Rectal smooth muscle tissue (tissue), 1 donor: ENCODE results near the gene NCLN.

ENCODE experiments used
- H3K27ac ChIP-seq: one replicate; pipeline ENCODE4 v1.7.0; 2013; ENCODE audit warnings: low read depth, low read length, inconsistent platforms
- H3K27me3 ChIP-seq: one replicate; pipeline ENCODE4 v1.7.0; 2013; ENCODE audit warnings: low read length; ENCODE audit not compliant: control insufficient read depth, insufficient read depth
- H3K36me3 ChIP-seq: one replicate; pipeline ENCODE4 v1.7.0; 2013; ENCODE audit warnings: low read length; ENCODE audit not compliant: control insufficient read depth, insufficient read depth
- H3K4me1 ChIP-seq: one replicate; pipeline ENCODE4 v1.7.0; 2013; ENCODE audit warnings: low read length; ENCODE audit not compliant: control insufficient read depth, insufficient read depth
- H3K4me3 ChIP-seq: one replicate; pipeline ENCODE4 v1.7.0; 2013; ENCODE audit warnings: low read length
- H3K9ac ChIP-seq: one replicate; pipeline ENCODE4 v1.7.0; 2013; ENCODE audit warnings: low read length

NCLN gene

GRCh38 chr19:3185461-3186159, at the start of gene NCLN:
Gene NCLN (plus strand): TSS chr19:3185930. CDS start chr19:3186031, 101 bp downstream.
- Histone ChIP-seq H3K27ac (peak within 1 kb of the TSS; percentile 84), H3K4me1 (peaks cover 7% of the 10 kb centered on the region)

GRCh38 chr19:3135961-3136683, 49.6 kb upstream of the NCLN start, which contains the start of gene GNA15:
Gene GNA15 (plus strand): TSS chr19:3136033. CDS start chr19:3136451, 418 bp downstream.
- H3K27ac ChIP-seq = no peak within 1 kb of the TSS

More at GRCh38 chr19:3185461-3186159, at the start of gene NCLN:
- peak within 1 kb of the TSS; percentile 57 for H3K9ac ChIP-seq
- peak within 1 kb of the TSS; percentile 83 for H3K4me3 ChIP-seq
- H3K27me3 ChIP-seq = no peaks in the 10 kb centered on the region
- H3K36me3 ChIP-seq = no peaks in the 10 kb centered on the region

GRCh38 chr19:3136684-3137055, 49.1 kb upstream of the NCLN start:
- no peak overlapping the region for H3K27ac ChIP-seq
- H3K4me1 ChIP-seq = no peaks in the 10 kb centered on the region
- no peaks in the 10 kb centered on the region for H3K27me3 ChIP-seq
- H3K9ac ChIP-seq = no peak overlapping the region
- peak overlapping the region; percentile 33 for H3K4me3 ChIP-seq
- no peaks in the 10 kb centered on the region for H3K36me3 ChIP-seq

More at GRCh38 chr19:3135961-3136683, 49.6 kb upstream of the NCLN start, which contains the start of gene GNA15:
- Histone ChIP-seq H3K27me3 (no peaks in the 10 kb centered on the region), H3K36me3 (no peaks in the 10 kb centered on the region), H3K9ac (no peak within 1 kb of the TSS), H3K4me1 (no peaks in the 10 kb centered on the region), H3K4me3 (peak within 1 kb of the TSS; percentile 33)

GRCh38 chr19:3137119-3137518, 48.6 kb upstream of the NCLN start:
- no peak overlapping the region for H3K9ac ChIP-seq
- no peaks in the 10 kb centered on the region for H3K4me1 ChIP-seq
- H3K4me3 ChIP-seq = no peak overlapping the region
- H3K27me3 ChIP-seq = no peaks in the 10 kb centered on the region
- no peaks in the 10 kb centered on the region for H3K36me3 ChIP-seq
- H3K27ac ChIP-seq = no peak overlapping the region

GRCh38 chr19:3138268-3138667, 47.5 kb upstream of the NCLN start:
- H3K27ac ChIP-seq = no peak overlapping the region
- H3K27me3 ChIP-seq = no peaks in the 10 kb centered on the region
- no peak overlapping the region for H3K9ac ChIP-seq
- no peaks in the 10 kb centered on the region for H3K36me3 ChIP-seq
- no peaks in the 10 kb centered on the region for H3K4me1 ChIP-seq
- no peak overlapping the region for H3K4me3 ChIP-seq

GRCh38 chr19:3140667-3141038, 45.1 kb upstream of the NCLN start:
- no peak overlapping the region for H3K27ac ChIP-seq
- no peak overlapping the region for H3K9ac ChIP-seq
- no peaks in the 10 kb centered on the region for H3K27me3 ChIP-seq
- no peak overlapping the region for H3K4me3 ChIP-seq
- H3K4me1 ChIP-seq = no peaks in the 10 kb centered on the region
- H3K36me3 ChIP-seq = no peaks in the 10 kb centered on the region

GRCh38 chr19:3142292-3142670, 43.4 kb upstream of the NCLN start:
- H3K27ac ChIP-seq = no peak overlapping the region
- no peak overlapping the region for H3K4me3 ChIP-seq
- no peak overlapping the region for H3K9ac ChIP-seq
- H3K27me3 ChIP-seq = no peaks in the 10 kb centered on the region
- H3K36me3 ChIP-seq = no peaks in the 10 kb centered on the region
- no peaks in the 10 kb centered on the region for H3K4me1 ChIP-seq

- no peak overlapping the region for H3K27ac ChIP-seq
- H3K4me1 ChIP-seq = no peaks in the 10 kb centered on the region
- no peak overlapping the region for H3K9ac ChIP-seq
- H3K27me3 ChIP-seq = no peaks in the 10 kb centered on the region
- H3K4me3 ChIP-seq = no peak overlapping the region
- H3K36me3 ChIP-seq = no peaks in the 10 kb centered on the region
Observed at GRCh38 chr19:3142781-3143337, 42.9 kb upstream of the NCLN start.

- no peaks in the 10 kb centered on the region for H3K36me3 ChIP-seq
- no peak overlapping the region for H3K27ac ChIP-seq
- no peak overlapping the region for H3K9ac ChIP-seq
- no peak overlapping the region for H3K4me3 ChIP-seq
- no peaks in the 10 kb centered on the region for H3K27me3 ChIP-seq
- H3K4me1 ChIP-seq = no peaks in the 10 kb centered on the region
Observed at GRCh38 chr19:3145909-3146676, 39.6 kb upstream of the NCLN start.

- Histone ChIP-seq H3K27ac (no peak overlapping the region), H3K4me3 (no peak overlapping the region), H3K27me3 (no peaks in the 10 kb centered on the region), H3K36me3 (no peaks in the 10 kb centered on the region), H3K4me1 (no peaks in the 10 kb centered on the region), H3K9ac (no peak overlapping the region)
Observed at GRCh38 chr19:3146677-3147100, 39.0 kb upstream of the NCLN start.

GRCh38 chr19:3148503-3148902, 37.2 kb upstream of the NCLN start:
- Histone ChIP-seq H3K4me1 (no peaks in the 10 kb centered on the region), H3K27me3 (no peaks in the 10 kb centered on the region), H3K27ac (no peak overlapping the region), H3K4me3 (no peak overlapping the region), H3K9ac (no peak overlapping the region), H3K36me3 (no peaks in the 10 kb centered on the region)

GRCh38 chr19:3149089-3149488, 36.6 kb upstream of the NCLN start:
- no peak overlapping the region for H3K4me3 ChIP-seq
- no peak overlapping the region for H3K27ac ChIP-seq
- H3K27me3 ChIP-seq = no peaks in the 10 kb centered on the region
- H3K36me3 ChIP-seq = no peaks in the 10 kb centered on the region
- H3K9ac ChIP-seq = no peak overlapping the region
- H3K4me1 ChIP-seq = no peaks in the 10 kb centered on the region
